B cell (primary cell): ENCODE data around the gene VPS26A. TPM values are rescaled to one million over a fixed set of nuclear protein-coding genes. Genes with fewer than 3 reads are reported as not detected.

Source experiments
- ATAC-seq: fragments of 200-7000 bp; cut with Tn5 transposase; one replicate; pipeline ENCODE4 v1.10.0; 2021; ENCODE audit warnings: low read depth, mild to moderate bottlenecking, moderate number of reproducible peaks, moderate library complexity
- CTCF ChIA-PET: fragments of 350-600 bp; sonication (Branson Sonifier 250); formaldehyde crosslinking; loops from one replicate; lab custom pipeline; 2021; ENCODE audit warnings: antibody characterized with exemption, inconsistent platforms; lab: Charles Lee
- POLR2A ChIA-PET: fragments of 350-600 bp; sonication (Branson Sonifier 250); formaldehyde crosslinking; loops from one replicate; lab custom pipeline; 2021; ENCODE audit warnings: antibody characterized with exemption; lab: Charles Lee
- DNase-seq: peaks from one replicate; pipeline ENCODE4 v3.0.0; 2013
- H2AFZ ChIP-seq: 2 replicates; pipeline ENCODE4 v1.6.1; 2012; ENCODE audit warnings: mild to moderate bottlenecking, low read depth, low read length; ENCODE audit not compliant: insufficient read depth, poor library complexity, severe bottlenecking
- H3K27ac ChIP-seq, 2 donors: 1 replicate in 1 of 2; 2 replicates in 1 of 2; pipeline ENCODE4 v1.5.1; 2012 to 2013; ENCODE audit warnings: low read length in 2 of 2, mild to moderate bottlenecking in 2 of 2, moderate library complexity in 1 of 2
- H3K27me3 ChIP-seq, 4 experiments: fragments of 200-600 bp in 1 of 4; sonication (generic) in 1 of 4; replicated peaks in 1 of 4; 1 replicate in 2 of 4; 2 replicates in 2 of 4; pipeline versions ENCODE4 v1.6.1 to v1.7.0; 2013 to 2016; ENCODE audit warnings: low read length in 3 of 4, mild to moderate bottlenecking in 2 of 4, mixed read lengths in 1 of 4, moderate library complexity in 1 of 4; ENCODE audit not compliant: insufficient read depth in 4 of 4, control insufficient read depth in 3 of 4; ENCODE audit errors: control extremely low read depth in 1 of 4
- H3K36me3 ChIP-seq, 2 experiments: replicated peaks in 1 of 2; 1 replicate in 1 of 2; 2 replicates in 1 of 2; pipeline versions ENCODE4 v1.6.1 to v1.7.1; 2013; ENCODE audit warnings: low read length in 1 of 2; ENCODE audit not compliant: insufficient read depth in 2 of 2, control insufficient read depth in 1 of 2; ENCODE audit errors: control extremely low read depth in 1 of 2, extremely low read depth in 1 of 2
- H3K4me1 ChIP-seq, 2 donors: fragments of 200-600 bp in 1 of 2; sonication (generic) in 1 of 2; 1 replicate in 1 of 2; 2 replicates in 1 of 2; pipeline versions ENCODE4 v1.5.1 to v1.6.1; 2013 to 2017; ENCODE audit warnings: low read length in 2 of 2; ENCODE audit not compliant: control insufficient read depth in 2 of 2, insufficient read depth in 2 of 2
- H3K4me2 ChIP-seq: replicated peaks from 2 replicates; pipeline ENCODE3; 2012; ENCODE audit warnings: mild to moderate bottlenecking, low read depth, low read length; ENCODE audit not compliant: poor library complexity, severe bottlenecking
- H3K4me3 ChIP-seq, 5 experiments: fragments of 200-600 bp in 1 of 5; sonication (generic) in 1 of 5; 1 replicate in 3 of 5; 2 replicates in 2 of 5; pipeline versions ENCODE4 v1.5.1 to v1.7.0; 2011 to 2016; ENCODE audit warnings: low read length in 4 of 5, mild to moderate bottlenecking in 4 of 5, low read depth in 2 of 5, control low read depth in 1 of 5, moderate library complexity in 1 of 5; ENCODE audit not compliant: insufficient read depth in 1 of 5; ENCODE audit errors: control extremely low read depth in 1 of 5, extremely low read depth in 1 of 5
- H3K79me2 ChIP-seq: fragments of 200-600 bp; sonication (generic); one replicate; pipeline ENCODE4 v1.6.0; 2016; ENCODE audit warnings: low read length; ENCODE audit not compliant: control insufficient read depth, insufficient read depth
- H3K9ac ChIP-seq: fragments of 200-600 bp; sonication (generic); 2 replicates; pipeline ENCODE4 v1.6.1; 2017; ENCODE audit warnings: mild to moderate bottlenecking, low read length, moderate library complexity
- H3K9me3 ChIP-seq, 3 donors: one replicate each; pipeline versions ENCODE4 v1.6.1 to v1.7.1; 2013; ENCODE audit warnings: low read length in 2 of 3; ENCODE audit not compliant: control insufficient read depth in 2 of 3, insufficient read depth in 1 of 3; ENCODE audit errors: control extremely low read depth in 1 of 3
- H4K20me1 ChIP-seq: 2 replicates; pipeline ENCODE4 v1.6.0; 2012; ENCODE audit warnings: mild to moderate bottlenecking, low read length; ENCODE audit not compliant: insufficient read depth, control insufficient read depth, poor library complexity, severe bottlenecking
- H3K27ac Mint-ChIP-seq: one replicate; pipeline ENCODE4 v1.8.0; 2021; ENCODE audit warnings: mixed read lengths
- H3K27me3 Mint-ChIP-seq: one replicate; pipeline ENCODE4 v1.8.0; 2021; ENCODE audit warnings: mixed read lengths
- H3K4me1 Mint-ChIP-seq: one replicate; pipeline ENCODE4 v1.8.0; 2021; ENCODE audit warnings: mixed read lengths
- H3K4me3 Mint-ChIP-seq: one replicate; pipeline ENCODE4 v1.8.0; 2021; ENCODE audit warnings: mixed read lengths
- H3K9me3 Mint-ChIP-seq: one replicate; pipeline ENCODE4 v1.8.0; 2022; ENCODE audit warnings: mixed read lengths; ENCODE audit not compliant: insufficient read depth
- EZH2 ChIP-seq: IDR thresholded peaks from 2 replicates; pipeline ENCODE4 v1.6.1; 2012; ENCODE audit warnings: borderline replicate concordance, low read depth, mild to moderate bottlenecking, moderate library complexity, low read length; ENCODE audit not compliant: insufficient read depth, poor library complexity, severe bottlenecking
- WGBS: methylation state at CpG from one replicate; pipeline ENCODE4 v1.1.5; 2013; ENCODE audit warnings: missing lambda C conversion rate; ENCODE audit not compliant: insufficient coverage; 5-methylcytosine and 5-hydroxymethylcytosine counted together
- intact Hi-C: fragments of 100-400 bp; cut with micrococcal nuclease; formaldehyde crosslinking; loops from one replicate; pipeline ENCODE4 v1.10.0; 2022
- polyA plus RNA-seq: library from polyadenylated mRNA; depleted of rRNA; stranded (reverse); fragments of >200 nt; gene quantifications from 2 replicates; pipeline ENCODE4 v1.2.3, GENCODE V29; 2012
- total RNA-seq, 2 donors: library from RNA; stranded (reverse); fragments of 120-200 nt in 1 of 2; gene quantifications; 1 replicate in 1 of 2; 2 replicates in 1 of 2; pipeline versions ENCODE4 v1.2.3 to v1.2.4, GENCODE V29; 2013 to 2022
- TF ChIP-seq, protein P1 (sequence below): fragments of 200-600 bp; IDR thresholded peaks from one replicate; pipeline ENCODE4 v1.8.0; 2022; ENCODE audit warnings: antibody characterized with exemption, mild to moderate bottlenecking

The VPS26A gene
- total and polyA plus RNA-seq, 2 donors (not counting 1 experiment from before 2014, with no cell fraction given) = 5.0 to 29.9 TPM

DNA sequence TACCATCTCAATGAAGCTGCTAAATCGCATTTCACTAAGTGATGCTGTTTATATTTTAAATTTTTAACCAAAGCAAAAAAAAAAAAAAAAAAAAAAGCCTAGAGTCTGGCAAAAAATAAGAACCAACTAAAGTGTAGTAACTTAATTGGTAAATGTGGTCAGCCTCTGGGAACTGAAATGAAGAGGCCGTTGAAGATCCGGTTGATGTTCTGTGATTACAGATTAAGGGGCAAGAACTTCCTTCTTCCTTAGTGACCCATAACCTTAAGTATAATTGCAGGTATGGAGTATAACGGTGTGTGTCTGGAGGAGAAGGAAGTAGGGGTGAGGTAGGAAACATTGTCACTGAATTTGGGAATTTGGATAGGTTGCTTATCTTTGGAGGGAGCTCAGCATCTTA lies 43.8 kb upstream of the VPS26A start:
- H3K79me2 ChIP-seq = no peaks in the 10 kb centered on the region
- H3K9ac ChIP-seq = no peak overlapping the region
- ChIA-PET POLR2A (interaction anchor here (0.6 kb wide), 1 partner anchor 68 kb away, joined by 5 read pairs; no protein-coding TSS in a partner anchor), CTCF (interaction anchor here (0.7 to 1.6 kb wide), 3 partner anchors 11 to 556 kb away, joined by 3 to 5 read pairs (median 4); no protein-coding TSS in a partner anchor)
- DNase-seq = no peak
- no peak overlapping the region for H3K4me3 ChIP-seq
- Mint-ChIP-seq H3K4me1 (no peaks in the 10 kb centered on the region), H3K27ac (no peak overlapping the region), H3K4me3 (no peak overlapping the region), H3K27me3 (no peaks in the 10 kb centered on the region), H3K9me3 (no peaks in the 10 kb centered on the region)
- H3K27me3 ChIP-seq = no peaks in the 10 kb centered on the region
- no peak for TF ChIP-seq EZH2
- TF ChIP-seq, protein P1, sequence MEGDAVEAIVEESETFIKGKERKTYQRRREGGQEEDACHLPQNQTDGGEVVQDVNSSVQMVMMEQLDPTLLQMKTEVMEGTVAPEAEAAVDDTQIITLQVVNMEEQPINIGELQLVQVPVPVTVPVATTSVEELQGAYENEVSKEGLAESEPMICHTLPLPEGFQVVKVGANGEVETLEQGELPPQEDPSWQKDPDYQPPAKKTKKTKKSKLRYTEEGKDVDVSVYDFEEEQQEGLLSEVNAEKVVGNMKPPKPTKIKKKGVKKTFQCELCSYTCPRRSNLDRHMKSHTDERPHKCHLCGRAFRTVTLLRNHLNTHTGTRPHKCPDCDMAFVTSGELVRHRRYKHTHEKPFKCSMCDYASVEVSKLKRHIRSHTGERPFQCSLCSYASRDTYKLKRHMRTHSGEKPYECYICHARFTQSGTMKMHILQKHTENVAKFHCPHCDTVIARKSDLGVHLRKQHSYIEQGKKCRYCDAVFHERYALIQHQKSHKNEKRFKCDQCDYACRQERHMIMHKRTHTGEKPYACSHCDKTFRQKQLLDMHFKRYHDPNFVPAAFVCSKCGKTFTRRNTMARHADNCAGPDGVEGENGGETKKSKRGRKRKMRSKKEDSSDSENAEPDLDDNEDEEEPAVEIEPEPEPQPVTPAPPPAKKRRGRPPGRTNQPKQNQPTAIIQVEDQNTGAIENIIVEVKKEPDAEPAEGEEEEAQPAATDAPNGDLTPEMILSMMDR = no peak
- H3K4me2 ChIP-seq = no peak overlapping the region
- H3K9me3 ChIP-seq = no peaks in the 10 kb centered on the region
- no peak overlapping the region for H3K27ac ChIP-seq
- H2AFZ ChIP-seq = no peak overlapping the region
- H4K20me1 ChIP-seq = no peaks in the 10 kb centered on the region
- 20% methylated on average over 1 of the region's 4 CpGs for WGBS
- no peaks in the 10 kb centered on the region for H3K4me1 ChIP-seq
- intact Hi-C loops = no loop called here
- no peak for ATAC-seq
- no peaks in the 10 kb centered on the region for H3K36me3 ChIP-seq

- Histone ChIP-seq H4K20me1 (no peaks in the 10 kb centered on the region), H3K36me3 (no peaks in the 10 kb centered on the region), H3K9ac (no peak overlapping the region), H3K4me3 (no peak overlapping the region), H3K27me3 (no peaks in the 10 kb centered on the region), H3K4me2 (peak overlapping the region; percentile 14), H3K79me2 (peaks cover 24% of the 10 kb centered on the region), H3K9me3 (no peaks in the 10 kb centered on the region), H2AFZ (peak overlapping the region; percentile 72), H3K4me1 (peaks cover 33% of the 10 kb centered on the region in 2 donors), H3K27ac (peak overlapping the region in 1 of 2 donors; percentile 43)
- no peaks in the 10 kb centered on the region for H3K27me3 Mint-ChIP-seq
- TF ChIP-seq, protein P1 = no peak
- no peak for TF ChIP-seq EZH2
- DNase-seq (no peak), ATAC-seq (no peak)
- intact Hi-C loops = no loop called here
- H3K27ac Mint-ChIP-seq = peak overlapping the region; percentile 74
- ChIA-PET CTCF (interaction anchor here (0.9 kb wide), 1 partner anchor 9 kb away, joined by 4 read pairs; no protein-coding TSS in a partner anchor), POLR2A (no interaction called here)
- peaks cover 45% of the 10 kb centered on the region for H3K4me1 Mint-ChIP-seq
- H3K9me3 Mint-ChIP-seq = no peaks in the 10 kb centered on the region
- H3K4me3 Mint-ChIP-seq = peak overlapping the region; percentile 62
- WGBS = 33% methylated on average over 1 of the region's 9 CpGs
Observed at GRCh38 chr10:69086001-69086509, 37.9 kb upstream of the VPS26A start.
